Measurements from ENCODE around the gene RPS14.
"Not testable (repeated sequence)": the region's sequence is repeated elsewhere in the genome, so short reads cannot be mapped to it uniquely, and the experiment has no call there.

RPS14 gene

GRCh38 chr5:150413902-150414790 is 35.4 kb downstream of the RPS14 start:
- DNase-seq (ENCODE audit: low read depth in 2 of 3, low spot score in 1 of 3): not testable (repeated sequence)

- DNase-seq (ENCODE audit: low read depth in 2 of 3, low spot score in 1 of 3): no peak
These were observed 36.2 kb downstream of the RPS14 start for GRCh38 chr5:150413176-150413901.

- DNase-seq (ENCODE audit: low read depth in 2 of 3, low spot score in 1 of 3): peak; percentile 82 to 87 (median 84)
These were observed 37.0 kb downstream of the RPS14 start, which contains the start of gene CD74 for GRCh38 chr5:150412319-150413175. TSS of gene CD74 (minus strand) at chr5:150412910. CDS start at chr5:150412749, 161 bp downstream.

GRCh38 chr5:150411245-150411979 is 38.1 kb downstream of the RPS14 start:
- DNase-seq (ENCODE audit: low read depth in 2 of 3, low spot score in 1 of 3): peak; percentile 35 to 56 (median 54)

GRCh38 chr5:150410524-150411244 is 38.9 kb downstream of the RPS14 start:
- DNase-seq (ENCODE audit: low read depth in 2 of 3, low spot score in 1 of 3): peak; percentile 25 to 29 (median 27)

GRCh38 chr5:150409638-150410523 is 39.7 kb downstream of the RPS14 start:
- DNase-seq (ENCODE audit: low read depth in 2 of 3, low spot score in 1 of 3): peak in 2 of 3 donors; percentile 35 to 38

- no peak for DNase-seq (ENCODE audit: low read depth in 2 of 3, low spot score in 1 of 3)
These were observed 41.2 kb downstream of the RPS14 start for GRCh38 chr5:150408231-150408943.

GRCh38 chr5:150407096-150407720 is 42.3 kb downstream of the RPS14 start:
- DNase-seq (ENCODE audit: low read depth in 2 of 3, low spot score in 1 of 3): no peak

GRCh38 chr5:150406723-150407095 is 42.8 kb downstream of the RPS14 start:
- no peak for DNase-seq (ENCODE audit: low read depth in 2 of 3, low spot score in 1 of 3)

GRCh38 chr5:150406103-150406722 is 43.3 kb downstream of the RPS14 start:
- no peak for DNase-seq (ENCODE audit: low read depth in 2 of 3, low spot score in 1 of 3)

GRCh38 chr5:150404941-150405816 is 44.4 kb downstream of the RPS14 start:
- no peak for DNase-seq (ENCODE audit: low read depth in 2 of 3, low spot score in 1 of 3)

- no peak for DNase-seq (ENCODE audit: low read depth in 2 of 3, low spot score in 1 of 3)
These were observed 45.0 kb downstream of the RPS14 start for GRCh38 chr5:150404535-150404934.

GRCh38 chr5:150404121-150404520 is 45.4 kb downstream of the RPS14 start:
- DNase-seq (ENCODE audit: low read depth in 2 of 3, low spot score in 1 of 3): no peak

GRCh38 chr5:150402901-150403342 is 46.6 kb downstream of the RPS14 start:
- DNase-seq (ENCODE audit: low read depth in 2 of 3, low spot score in 1 of 3): no peak

GRCh38 chr5:150402229-150402773 is 47.2 kb downstream of the RPS14 start:
- DNase-seq (ENCODE audit: low read depth in 2 of 3, low spot score in 1 of 3): no peak

Data from stimulated activated CD4-positive, alpha-beta T cell treated with anti-CD3 and anti-CD28 coated beads, Interleukin-12 subunit alpha, Interleukin-12 subunit beta, amount 100 ng/mL, for 48 hours (primary cell).